ENCODE data around the gene NLGN2.

GRCh38 chr17:7361906-7362305, 45.7 kb upstream of the NLGN2 start:
- TF ChIP-seq CTCF (IDR thresholded peaks at IDR 0.05) (no peak), POLR2AphosphoS5 (IDR thresholded peaks at IDR 0.05) (no peak), POLR2A (IDR thresholded peaks at IDR 0.05) (no peak), EP300 (IDR thresholded peaks at IDR 0.05) (no peak)
